GM23338 (cell line): Measurements from ENCODE around the gene SYK. TPM values are rescaled to one million over a fixed set of nuclear protein-coding genes. Genes with fewer than 3 reads are reported as not detected.

Experiments
- ATAC-seq: fragments of 200-7000 bp; cut with Tn5 transposase; 3 replicates; pipeline ENCODE4 v1.9.1; 2020
- DNase-seq: peaks from one replicate; pipeline ENCODE4 v3.0.0-alpha.2; 2015; ENCODE audit warnings: low spot score
- H2AFZ ChIP-seq: fragments of 200-600 bp; sonication (generic); 2 replicates; pipeline ENCODE4 v1.8.0; 2016; ENCODE audit warnings: antibody characterized with exemption, mild to moderate bottlenecking, moderate library complexity
- H3F3A ChIP-seq: fragments of 200-600 bp; sonication (generic); replicated peaks from 2 replicates; pipeline ENCODE4 v1.8.0; 2017; ENCODE audit warnings: antibody characterized with exemption, mixed run types, low read depth
- H3K27ac ChIP-seq: fragments of 200-600 bp; sonication (generic); 2 replicates; pipeline ENCODE4 v1.6.1; 2016; ENCODE audit warnings: low read depth
- H3K27me3 ChIP-seq: fragments of 200-600 bp; sonication (generic); 2 replicates; pipeline ENCODE4 v1.8.0; 2016; ENCODE audit warnings: mild to moderate bottlenecking, mixed run types, moderate library complexity; ENCODE audit not compliant: insufficient read depth
- H3K36me3 ChIP-seq: fragments of 200-600 bp; sonication (generic); 2 replicates; pipeline ENCODE4 v1.8.0; 2016; ENCODE audit warnings: mild to moderate bottlenecking; ENCODE audit not compliant: insufficient read depth
- H3K4me1 ChIP-seq: fragments of 200-600 bp; sonication (generic); 2 replicates; pipeline ENCODE4 v1.8.0; 2016; ENCODE audit warnings: mild to moderate bottlenecking, moderate library complexity; ENCODE audit not compliant: insufficient read depth
- H3K4me2 ChIP-seq: fragments of 200-600 bp; sonication (generic); 2 replicates; pipeline ENCODE4 v1.7.1; 2017; ENCODE audit warnings: mixed run types
- H3K4me3 ChIP-seq: fragments of 200-600 bp; sonication (generic); 2 replicates; pipeline ENCODE4 v1.6.1; 2016; ENCODE audit warnings: mixed run types
- H3K79me2 ChIP-seq: fragments of 200-600 bp; sonication (generic); replicated peaks from 2 replicates; pipeline ENCODE4 v1.8.0; 2017; ENCODE audit warnings: mild to moderate bottlenecking; ENCODE audit not compliant: insufficient read depth
- H3K9me2 ChIP-seq: fragments of 200-600 bp; sonication (generic); 2 replicates; pipeline ENCODE4 v1.8.0; 2017; ENCODE audit not compliant: insufficient read depth
- H4K20me1 ChIP-seq: fragments of 200-600 bp; sonication (generic); replicated peaks from 2 replicates; pipeline ENCODE4 v1.8.0; 2017; ENCODE audit warnings: mild to moderate bottlenecking; ENCODE audit not compliant: insufficient read depth
- H3K27ac Mint-ChIP-seq: 2 replicates; pipeline ENCODE4 v1.8.0; 2020; ENCODE audit warnings: inconsistent platforms, mild to moderate bottlenecking, moderate library complexity, mixed read lengths
- H3K27me3 Mint-ChIP-seq: 3 replicates; pipeline ENCODE4 v1.8.0; 2022; ENCODE audit warnings: low read depth, mild to moderate bottlenecking, moderate library complexity, mixed read lengths, inconsistent platforms; ENCODE audit not compliant: insufficient read depth, poor library complexity
- H3K36me3 Mint-ChIP-seq: 3 replicates; pipeline ENCODE4 v1.8.0; 2021; ENCODE audit warnings: low read depth, mild to moderate bottlenecking, inconsistent platforms, moderate library complexity, mixed read lengths
- H3K4me1 Mint-ChIP-seq: 3 replicates; pipeline ENCODE4 v1.8.0; 2020; ENCODE audit warnings: mild to moderate bottlenecking, inconsistent platforms, mixed read lengths
- H3K4me3 Mint-ChIP-seq: 3 replicates; pipeline ENCODE4 v1.8.0; 2021; ENCODE audit warnings: moderate library complexity, mild to moderate bottlenecking, inconsistent platforms, mixed read lengths
- H3K9me3 Mint-ChIP-seq: 3 replicates; pipeline ENCODE4 v1.8.0; 2020; ENCODE audit warnings: moderate library complexity, mild to moderate bottlenecking, inconsistent platforms, mixed read lengths
- CREB1 ChIP-seq: fragments of 250-450 bp; sonication (Bioruptor Pico); IDR thresholded peaks from 2 replicates; pipeline ENCODE4 v1.5.0; 2020; ENCODE audit warnings: low read depth, mild to moderate bottlenecking, moderate library complexity
- EZH2 ChIP-seq: fragments of 200-600 bp; sonication (generic); IDR thresholded peaks from one replicate; pipeline ENCODE4 v1.8.0; 2017; ENCODE audit warnings: antibody characterized with exemption, mild to moderate bottlenecking, low read depth; ENCODE audit not compliant: unreplicated experiment
- JUNB ChIP-seq: IDR thresholded peaks from one replicate; pipeline ENCODE4 v1.6.1; 2016; ENCODE audit warnings: antibody characterized with exemption; ENCODE audit not compliant: unreplicated experiment
- NANOG ChIP-seq: IDR thresholded peaks from 2 replicates; pipeline ENCODE4 v1.6.1; 2016; ENCODE audit warnings: antibody characterized with exemption, borderline replicate concordance
- POLR2AphosphoS5 ChIP-seq: IDR thresholded peaks from 2 replicates; pipeline ENCODE4 v1.6.1; 2016; ENCODE audit warnings: antibody characterized with exemption, low read depth
- STAT1 ChIP-seq: IDR thresholded peaks from one replicate; pipeline ENCODE4 v1.6.1; 2016; ENCODE audit warnings: antibody characterized with exemption; ENCODE audit not compliant: unreplicated experiment
- ZNF114 ChIP-seq: fragments of 250-450 bp; sonication (Bioruptor Pico); IDR thresholded peaks from 2 replicates; pipeline ENCODE4 v1.5.0; 2020; ENCODE audit warnings: mild to moderate bottlenecking, moderate library complexity
- polyA plus RNA-seq: library from polyadenylated mRNA; unstranded; fragments of >200 nt; fragmentation: Nextera tagmentation; extraction: Ambion mirVana; gene quantifications from 2 replicates; pipeline ENCODE4 v1.2.1, GENCODE V29; 2016
- total RNA-seq: library from RNA; depleted of rRNA; stranded (reverse); fragments of >200 nt; shearing (Covaris generic); gene quantifications from 2 replicates; pipeline ENCODE4 v1.2.3, GENCODE V29; 2014
- TF ChIP-seq, protein P1 (sequence below): fragments of 250-450 bp; sonication (Bioruptor Pico); IDR thresholded peaks from 2 replicates; pipeline ENCODE4 v1.5.0; 2020; ENCODE audit warnings: mild to moderate bottlenecking, moderate library complexity
- TF ChIP-seq, protein P2 (sequence below): IDR thresholded peaks from one replicate; pipeline ENCODE4 v1.6.1; 2018; ENCODE audit warnings: antibody characterized with exemption; ENCODE audit not compliant: unreplicated experiment
- TF ChIP-seq, protein P3 (sequence below), 2 experiments: fragments of 200-600 bp in 1 of 2; sonication (generic) in 1 of 2; conservative IDR thresholded peaks; 2 replicates each; pipeline versions ENCODE4 v1.5.1 to v1.6.1; 2016 to 2017; ENCODE audit warnings: antibody characterized with exemption in 2 of 2, low read depth in 2 of 2, mild to moderate bottlenecking in 2 of 2, moderate library complexity in 1 of 2
- TF ChIP-seq, protein P4 (sequence below): IDR thresholded peaks from 2 replicates; pipeline ENCODE4 v1.6.1; 2016; ENCODE audit warnings: antibody characterized with exemption

Gene SYK
- total and polyA plus RNA-seq, 2 experiments from 2014 or later: 1.5 to 5.8 TPM

DNA sequence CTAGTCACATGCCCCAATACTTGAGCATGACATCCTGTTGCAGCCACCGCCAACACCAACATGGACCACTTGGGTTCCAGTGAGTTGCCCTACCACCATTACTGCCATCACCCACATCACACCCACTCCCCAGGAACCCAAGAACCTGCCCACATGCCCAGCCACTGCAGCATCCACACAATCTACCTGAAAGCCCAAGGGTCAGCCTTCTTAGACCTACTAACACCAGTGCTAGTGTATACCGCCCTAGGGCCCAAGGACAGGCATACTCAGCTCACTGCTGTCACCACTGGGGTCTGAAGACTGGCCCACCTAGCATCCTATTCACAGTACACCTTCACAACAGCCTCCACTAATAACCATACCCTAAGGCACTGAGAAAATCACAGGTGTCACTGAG is 82.0 kb downstream of the SYK start:
- Histone ChIP-seq H3K27ac (no peak overlapping the region), H3K79me2 (no peaks in the 10 kb centered on the region), H2AFZ (no peak overlapping the region), H3K36me3 (no peaks in the 10 kb centered on the region), H3K27me3 (no peaks in the 10 kb centered on the region), H4K20me1 (no peaks in the 10 kb centered on the region), H3F3A (peaks cover 7% of the 10 kb centered on the region; the same call in 1 of the 2 replicates), H3K9me2 (0 out of 2 replicates have a peak, but pooled peaks cover 2% of the 10 kb centered on the region), H3K4me2 (no peak overlapping the region), H3K4me3 (no peak overlapping the region), H3K4me1 (no peaks in the 10 kb centered on the region)
- H3K27ac Mint-ChIP-seq: no peak overlapping the region
- DNase-seq: no peak
- H3K36me3 Mint-ChIP-seq: peaks cover 9% of the 10 kb centered on the region; the same call in 1 of the 3 replicates
- H3K4me1 Mint-ChIP-seq: peaks cover 5% of the 10 kb centered on the region
- H3K9me3 Mint-ChIP-seq: peaks cover 22% of the 10 kb centered on the region
- peaks cover 8% of the 10 kb centered on the region for H3K27me3 Mint-ChIP-seq
- TF ChIP-seq, protein P1, sequence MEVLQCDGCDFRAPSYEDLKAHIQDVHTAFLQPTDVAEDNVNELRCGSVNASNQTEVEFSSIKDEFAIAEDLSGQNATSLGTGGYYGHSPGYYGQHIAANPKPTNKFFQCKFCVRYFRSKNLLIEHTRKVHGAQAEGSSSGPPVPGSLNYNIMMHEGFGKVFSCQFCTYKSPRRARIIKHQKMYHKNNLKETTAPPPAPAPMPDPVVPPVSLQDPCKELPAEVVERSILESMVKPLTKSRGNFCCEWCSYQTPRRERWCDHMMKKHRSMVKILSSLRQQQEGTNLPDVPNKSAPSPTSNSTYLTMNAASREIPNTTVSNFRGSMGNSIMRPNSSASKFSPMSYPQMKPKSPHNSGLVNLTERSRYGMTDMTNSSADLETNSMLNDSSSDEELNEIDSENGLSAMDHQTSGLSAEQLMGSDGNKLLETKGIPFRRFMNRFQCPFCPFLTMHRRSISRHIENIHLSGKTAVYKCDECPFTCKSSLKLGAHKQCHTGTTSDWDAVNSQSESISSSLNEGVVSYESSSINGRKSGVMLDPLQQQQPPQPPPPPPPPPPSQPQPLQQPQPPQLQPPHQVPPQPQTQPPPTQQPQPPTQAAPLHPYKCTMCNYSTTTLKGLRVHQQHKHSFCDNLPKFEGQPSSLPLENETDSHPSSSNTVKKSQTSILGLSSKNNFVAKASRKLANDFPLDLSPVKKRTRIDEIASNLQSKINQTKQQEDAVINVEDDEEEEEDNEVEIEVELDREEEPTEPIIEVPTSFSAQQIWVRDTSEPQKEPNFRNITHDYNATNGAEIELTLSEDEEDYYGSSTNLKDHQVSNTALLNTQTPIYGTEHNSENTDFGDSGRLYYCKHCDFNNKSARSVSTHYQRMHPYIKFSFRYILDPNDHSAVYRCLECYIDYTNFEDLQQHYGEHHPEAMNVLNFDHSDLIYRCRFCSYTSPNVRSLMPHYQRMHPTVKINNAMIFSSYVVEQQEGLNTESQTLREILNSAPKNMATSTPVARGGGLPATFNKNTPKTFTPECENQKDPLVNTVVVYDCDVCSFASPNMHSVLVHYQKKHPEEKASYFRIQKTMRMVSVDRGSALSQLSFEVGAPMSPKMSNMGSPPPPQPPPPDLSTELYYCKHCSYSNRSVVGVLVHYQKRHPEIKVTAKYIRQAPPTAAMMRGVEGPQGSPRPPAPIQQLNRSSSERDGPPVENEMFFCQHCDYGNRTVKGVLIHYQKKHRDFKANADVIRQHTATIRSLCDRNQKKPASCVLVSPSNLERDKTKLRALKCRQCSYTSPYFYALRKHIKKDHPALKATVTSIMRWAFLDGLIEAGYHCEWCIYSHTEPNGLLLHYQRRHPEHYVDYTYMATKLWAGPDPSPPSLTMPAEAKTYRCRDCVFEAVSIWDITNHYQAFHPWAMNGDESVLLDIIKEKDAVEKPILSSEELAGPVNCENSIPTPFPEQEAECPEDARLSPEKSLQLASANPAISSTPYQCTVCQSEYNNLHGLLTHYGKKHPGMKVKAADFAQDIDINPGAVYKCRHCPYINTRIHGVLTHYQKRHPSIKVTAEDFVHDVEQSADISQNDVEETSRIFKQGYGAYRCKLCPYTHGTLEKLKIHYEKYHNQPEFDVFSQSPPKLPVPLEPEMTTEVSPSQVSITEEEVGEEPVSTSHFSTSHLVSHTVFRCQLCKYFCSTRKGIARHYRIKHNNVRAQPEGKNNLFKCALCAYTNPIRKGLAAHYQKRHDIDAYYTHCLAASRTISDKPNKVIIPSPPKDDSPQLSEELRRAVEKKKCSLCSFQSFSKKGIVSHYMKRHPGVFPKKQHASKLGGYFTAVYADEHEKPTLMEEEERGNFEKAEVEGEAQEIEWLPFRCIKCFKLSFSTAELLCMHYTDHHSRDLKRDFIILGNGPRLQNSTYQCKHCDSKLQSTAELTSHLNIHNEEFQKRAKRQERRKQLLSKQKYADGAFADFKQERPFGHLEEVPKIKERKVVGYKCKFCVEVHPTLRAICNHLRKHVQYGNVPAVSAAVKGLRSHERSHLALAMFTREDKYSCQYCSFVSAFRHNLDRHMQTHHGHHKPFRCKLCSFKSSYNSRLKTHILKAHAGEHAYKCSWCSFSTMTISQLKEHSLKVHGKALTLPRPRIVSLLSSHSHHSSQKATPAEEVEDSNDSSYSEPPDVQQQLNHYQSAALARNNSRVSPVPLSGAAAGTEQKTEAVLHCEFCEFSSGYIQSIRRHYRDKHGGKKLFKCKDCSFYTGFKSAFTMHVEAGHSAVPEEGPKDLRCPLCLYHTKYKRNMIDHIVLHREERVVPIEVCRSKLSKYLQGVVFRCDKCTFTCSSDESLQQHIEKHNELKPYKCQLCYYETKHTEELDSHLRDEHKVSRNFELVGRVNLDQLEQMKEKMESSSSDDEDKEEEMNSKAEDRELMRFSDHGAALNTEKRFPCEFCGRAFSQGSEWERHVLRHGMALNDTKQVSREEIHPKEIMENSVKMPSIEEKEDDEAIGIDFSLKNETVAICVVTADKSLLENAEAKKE (CRISPR knock-in tag): no peak
- TF ChIP-seq NANOG (no peak), EZH2 (no peak), CREB1 (no peak), STAT1 (no peak), ZNF114 (no peak), POLR2AphosphoS5 (no peak), JUNB (no peak)
- TF ChIP-seq, protein P2, sequence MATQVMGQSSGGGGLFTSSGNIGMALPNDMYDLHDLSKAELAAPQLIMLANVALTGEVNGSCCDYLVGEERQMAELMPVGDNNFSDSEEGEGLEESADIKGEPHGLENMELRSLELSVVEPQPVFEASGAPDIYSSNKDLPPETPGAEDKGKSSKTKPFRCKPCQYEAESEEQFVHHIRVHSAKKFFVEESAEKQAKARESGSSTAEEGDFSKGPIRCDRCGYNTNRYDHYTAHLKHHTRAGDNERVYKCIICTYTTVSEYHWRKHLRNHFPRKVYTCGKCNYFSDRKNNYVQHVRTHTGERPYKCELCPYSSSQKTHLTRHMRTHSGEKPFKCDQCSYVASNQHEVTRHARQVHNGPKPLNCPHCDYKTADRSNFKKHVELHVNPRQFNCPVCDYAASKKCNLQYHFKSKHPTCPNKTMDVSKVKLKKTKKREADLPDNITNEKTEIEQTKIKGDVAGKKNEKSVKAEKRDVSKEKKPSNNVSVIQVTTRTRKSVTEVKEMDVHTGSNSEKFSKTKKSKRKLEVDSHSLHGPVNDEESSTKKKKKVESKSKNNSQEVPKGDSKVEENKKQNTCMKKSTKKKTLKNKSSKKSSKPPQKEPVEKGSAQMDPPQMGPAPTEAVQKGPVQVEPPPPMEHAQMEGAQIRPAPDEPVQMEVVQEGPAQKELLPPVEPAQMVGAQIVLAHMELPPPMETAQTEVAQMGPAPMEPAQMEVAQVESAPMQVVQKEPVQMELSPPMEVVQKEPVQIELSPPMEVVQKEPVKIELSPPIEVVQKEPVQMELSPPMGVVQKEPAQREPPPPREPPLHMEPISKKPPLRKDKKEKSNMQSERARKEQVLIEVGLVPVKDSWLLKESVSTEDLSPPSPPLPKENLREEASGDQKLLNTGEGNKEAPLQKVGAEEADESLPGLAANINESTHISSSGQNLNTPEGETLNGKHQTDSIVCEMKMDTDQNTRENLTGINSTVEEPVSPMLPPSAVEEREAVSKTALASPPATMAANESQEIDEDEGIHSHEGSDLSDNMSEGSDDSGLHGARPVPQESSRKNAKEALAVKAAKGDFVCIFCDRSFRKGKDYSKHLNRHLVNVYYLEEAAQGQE: no peak
- TF ChIP-seq, protein P3, sequence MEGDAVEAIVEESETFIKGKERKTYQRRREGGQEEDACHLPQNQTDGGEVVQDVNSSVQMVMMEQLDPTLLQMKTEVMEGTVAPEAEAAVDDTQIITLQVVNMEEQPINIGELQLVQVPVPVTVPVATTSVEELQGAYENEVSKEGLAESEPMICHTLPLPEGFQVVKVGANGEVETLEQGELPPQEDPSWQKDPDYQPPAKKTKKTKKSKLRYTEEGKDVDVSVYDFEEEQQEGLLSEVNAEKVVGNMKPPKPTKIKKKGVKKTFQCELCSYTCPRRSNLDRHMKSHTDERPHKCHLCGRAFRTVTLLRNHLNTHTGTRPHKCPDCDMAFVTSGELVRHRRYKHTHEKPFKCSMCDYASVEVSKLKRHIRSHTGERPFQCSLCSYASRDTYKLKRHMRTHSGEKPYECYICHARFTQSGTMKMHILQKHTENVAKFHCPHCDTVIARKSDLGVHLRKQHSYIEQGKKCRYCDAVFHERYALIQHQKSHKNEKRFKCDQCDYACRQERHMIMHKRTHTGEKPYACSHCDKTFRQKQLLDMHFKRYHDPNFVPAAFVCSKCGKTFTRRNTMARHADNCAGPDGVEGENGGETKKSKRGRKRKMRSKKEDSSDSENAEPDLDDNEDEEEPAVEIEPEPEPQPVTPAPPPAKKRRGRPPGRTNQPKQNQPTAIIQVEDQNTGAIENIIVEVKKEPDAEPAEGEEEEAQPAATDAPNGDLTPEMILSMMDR (conservative IDR thresholded peaks at IDR 0.05; ENCODE audit: low read depth in 2 of 2): no peak
- TF ChIP-seq, protein P4, sequence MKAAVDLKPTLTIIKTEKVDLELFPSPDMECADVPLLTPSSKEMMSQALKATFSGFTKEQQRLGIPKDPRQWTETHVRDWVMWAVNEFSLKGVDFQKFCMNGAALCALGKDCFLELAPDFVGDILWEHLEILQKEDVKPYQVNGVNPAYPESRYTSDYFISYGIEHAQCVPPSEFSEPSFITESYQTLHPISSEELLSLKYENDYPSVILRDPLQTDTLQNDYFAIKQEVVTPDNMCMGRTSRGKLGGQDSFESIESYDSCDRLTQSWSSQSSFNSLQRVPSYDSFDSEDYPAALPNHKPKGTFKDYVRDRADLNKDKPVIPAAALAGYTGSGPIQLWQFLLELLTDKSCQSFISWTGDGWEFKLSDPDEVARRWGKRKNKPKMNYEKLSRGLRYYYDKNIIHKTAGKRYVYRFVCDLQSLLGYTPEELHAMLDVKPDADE: no peak
- no peak overlapping the region for H3K4me3 Mint-ChIP-seq
- no peak for ATAC-seq
